GM04503 (cell line): Measurements from ENCODE around the gene ADARB2.

ENCODE experiments used
- DNase-seq: peaks from one replicate; pipeline ENCODE4 v3.0.0-alpha.2; 2012; ENCODE audit warnings: low read depth

The ADARB2 gene

DNA sequence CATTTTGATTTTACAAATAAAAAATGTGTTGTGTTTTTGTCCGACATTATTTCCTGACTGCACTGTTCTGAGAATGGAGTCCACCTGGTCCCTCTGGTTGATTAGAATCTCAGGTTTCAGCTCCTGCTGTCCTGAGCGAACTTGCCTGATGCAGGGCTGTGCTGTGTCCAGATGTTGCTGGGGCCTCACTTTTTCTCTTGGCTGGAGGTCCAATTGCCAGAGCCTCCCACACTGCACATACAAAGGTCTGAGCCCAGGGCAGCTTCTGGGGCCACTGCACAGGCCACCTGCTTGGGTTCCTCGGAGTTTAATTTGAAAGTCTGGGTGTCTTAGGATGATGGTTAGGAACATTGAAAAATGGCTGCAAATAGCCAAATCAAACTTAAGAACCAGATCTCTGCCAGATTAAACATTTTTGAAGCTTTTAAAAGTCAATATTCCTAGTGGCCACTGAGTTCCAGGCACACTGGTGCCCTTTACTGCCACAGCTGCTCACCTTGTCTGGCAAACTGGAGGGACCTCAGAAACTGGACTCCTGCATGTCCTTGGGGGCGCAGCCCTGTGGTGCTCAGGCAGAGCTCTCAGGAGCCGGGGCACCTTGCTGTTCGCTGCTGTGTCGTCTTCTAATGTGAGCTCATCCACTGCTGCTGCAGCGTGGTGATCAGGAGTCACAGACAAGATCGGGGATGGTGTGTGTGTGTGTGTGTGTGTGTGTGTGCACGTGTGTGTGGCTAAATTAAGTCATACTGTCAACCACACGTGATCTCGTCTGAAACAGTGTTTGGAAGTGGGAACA, 606.1 kb downstream of the ADARB2 start:
- no peak for DNase-seq

- no peak for DNase-seq
These were observed 607.1 kb downstream of the ADARB2 start for GRCh38 chr10:1130226-1130625.

DNA sequence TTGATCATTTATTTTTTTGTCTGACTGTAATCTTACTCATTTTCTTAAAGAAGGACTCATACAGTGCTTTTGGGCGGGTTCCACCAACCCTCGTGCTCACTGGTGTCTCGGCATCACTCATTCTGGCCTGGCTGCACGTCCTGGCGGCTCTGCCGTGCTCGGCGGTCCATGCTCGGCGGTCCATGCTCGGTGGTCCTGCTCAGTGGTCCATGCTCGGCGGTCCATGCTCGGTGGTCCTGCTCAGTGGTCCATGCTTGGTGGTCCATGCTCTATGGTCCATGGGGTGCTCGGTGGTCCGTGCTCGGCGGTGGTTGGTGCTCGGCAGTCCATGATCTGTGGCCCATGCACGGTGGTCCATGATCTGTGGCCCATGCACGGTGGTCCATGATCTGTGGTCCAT, 608.7 kb downstream of the ADARB2 start:
- no peak for DNase-seq

DNA sequence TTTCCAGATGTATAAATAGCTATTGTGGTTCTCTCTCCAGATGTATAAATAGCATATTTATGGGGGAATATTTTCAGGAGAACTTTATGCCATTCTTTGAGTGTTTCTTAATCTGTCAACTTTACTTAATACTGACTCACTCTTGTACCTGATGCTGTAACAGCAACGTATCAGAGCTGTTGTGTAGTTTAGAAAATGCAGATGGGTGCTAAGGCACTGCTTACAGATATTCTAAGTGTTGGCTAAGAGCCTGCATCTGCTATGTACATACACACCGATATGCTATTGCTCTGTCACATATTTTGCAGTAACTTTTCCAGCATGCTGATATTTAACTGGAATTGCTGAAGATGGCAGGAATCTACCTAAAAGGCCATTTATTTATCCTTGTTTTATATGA, 609.2 kb downstream of the ADARB2 start:
- DNase-seq = no peak

- no peak for DNase-seq
These were observed 609.7 kb downstream of the ADARB2 start for GRCh38 chr10:1127629-1128028.
